ENCODE data around the gene ARIH1. TPM values are rescaled to one million over a fixed set of nuclear protein-coding genes. Genes with fewer than 3 reads are reported as not detected.

ARIH1 gene
- polyA plus RNA-seq, 1 of the 3 experiments (the other 2 are of a cell fraction), result 48.3 TPM

- no peak for TF ChIP-seq USF2 (IDR thresholded peaks at IDR 0.05; ENCODE audit: borderline replicate concordance, low read depth, low read length)
Observed at GRCh38 chr15:72540606-72541237, 66.6 kb downstream of the ARIH1 start (continued).

DNA sequence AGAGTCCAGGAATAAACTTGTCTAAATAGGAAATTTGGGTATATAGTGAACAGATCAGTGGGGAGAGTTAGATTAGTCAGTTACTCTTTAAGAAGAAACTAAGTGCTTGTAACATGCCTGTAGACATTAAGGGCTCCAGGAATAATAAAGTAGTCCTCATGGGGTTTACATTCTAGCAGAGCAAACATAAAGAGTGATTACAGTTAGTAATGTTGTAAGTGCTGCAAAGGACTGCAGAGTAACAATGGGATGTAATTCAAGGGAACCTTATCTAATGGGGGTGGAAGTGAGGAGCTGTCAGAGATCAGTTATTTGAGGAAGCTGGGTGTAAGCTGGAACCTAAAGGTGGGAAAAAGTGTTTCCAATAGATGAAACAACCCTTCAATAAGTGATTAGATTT, 67.5 kb downstream of the ARIH1 start:
- no peak overlapping the region for H2AFZ ChIP-seq (ENCODE audit: low read depth)
- H4K20me1 ChIP-seq (ENCODE audit: insufficient read depth), result peaks cover 12% of the 10 kb centered on the region
- no peak overlapping the region for H3K4me3 ChIP-seq (ENCODE audit: low read depth in 2 of 2, low read length in 1 of 2)
- no peak overlapping the region for H3K27ac ChIP-seq (ENCODE audit: low read depth in 2 of 2, low read length in 1 of 2)
- H3K4me1 ChIP-seq (ENCODE audit: control insufficient read depth in 1 of 2, insufficient read depth in 2 of 2, low read depth in 1 of 2, low read length in 1 of 2), result no peaks in the 10 kb centered on the region
- peaks cover 12 to 51% of the 10 kb centered on the region in 2 experiments for H3K36me3 ChIP-seq (replicated peaks in 1 of 2; ENCODE audit: control insufficient read depth in 1 of 2, insufficient read depth in 2 of 2, low read length in 1 of 2)
- H3K9ac ChIP-seq, result no peak overlapping the region
- H3K9me3 ChIP-seq, result peaks cover 17% of the 10 kb centered on the region
- no peaks in the 10 kb centered on the region for H3K27me3 ChIP-seq (ENCODE audit: insufficient read depth)
- DNase-seq, result no peak
- CTCF ChIA-PET, result no interaction called here
- TF ChIP-seq PBX3 (IDR thresholded peaks at IDR 0.05), result no peak
- H3F3A ChIP-seq (replicated peaks; ENCODE audit: insufficient read depth), result peaks cover 7% of the 10 kb centered on the region
- no peaks in the 10 kb centered on the region for H3K9me2 ChIP-seq
- POLR2A ChIA-PET, result no interaction called here
- peaks cover 93% of the 10 kb centered on the region for H3K79me2 ChIP-seq (ENCODE audit: insufficient read depth)
- no peak overlapping the region for H3K4me2 ChIP-seq

DNA sequence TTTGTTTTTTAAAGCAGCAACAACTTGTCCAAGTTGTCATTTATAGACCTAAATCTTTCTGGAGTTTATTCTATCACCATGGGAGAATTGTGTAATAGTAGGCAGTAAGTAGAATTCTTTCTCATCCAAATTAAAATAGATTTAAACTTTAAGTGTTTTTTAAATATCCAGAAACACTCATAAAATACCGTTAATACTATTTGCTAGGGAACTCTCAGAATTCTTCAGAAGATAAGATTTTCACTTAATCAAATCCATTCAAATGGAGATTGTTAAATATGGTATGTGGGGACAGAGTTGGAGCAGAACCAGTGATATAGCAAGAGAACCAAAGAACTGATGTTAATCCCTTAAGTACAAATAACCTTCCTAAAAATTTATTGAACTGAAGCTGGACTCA, 71.0 kb downstream of the ARIH1 start:
- H3K4me2 ChIP-seq, result no peak overlapping the region
- H3K9me2 ChIP-seq, result no peaks in the 10 kb centered on the region
- peaks cover 5% of the 10 kb centered on the region for H3F3A ChIP-seq (replicated peaks; ENCODE audit: insufficient read depth)
- no peak overlapping the region for H3K9ac ChIP-seq
- no peak overlapping the region for H3K27ac ChIP-seq (ENCODE audit: low read depth in 2 of 2, low read length in 1 of 2)
- TF ChIP-seq GATA2 (CRISPR knock-in tag; IDR thresholded peaks at IDR 0.05) (no peak), CHD2 (IDR thresholded peaks at IDR 0.05; ENCODE audit: low read length, partially characterized antibody) (no peak), RFX5 (IDR thresholded peaks at IDR 0.05; ENCODE audit: low read length) (no peak), TAF1 (IDR thresholded peaks at IDR 0.05; ENCODE audit: borderline replicate concordance, low read depth, low read length) (no peak), NRF1 (IDR thresholded peaks at IDR 0.05; ENCODE audit: low read depth, low read length) (no peak), SIN3A (IDR thresholded peaks at IDR 0.05; ENCODE audit: borderline replicate concordance, low read depth, low read length) (no peak), FOXM1 (IDR thresholded peaks at IDR 0.05; ENCODE audit: low read depth) (no peak), PBX3 (IDR thresholded peaks at IDR 0.05) (no peak), TEAD4 (IDR thresholded peaks at IDR 0.05; ENCODE audit: borderline replicate concordance, insufficient read depth) (no peak), EZH2phosphoT487 (IDR thresholded peaks at IDR 0.05; ENCODE audit: borderline replicate concordance, low read depth) (no peak), GABPA (IDR thresholded peaks at IDR 0.05; ENCODE audit: low read depth) (no peak), RAD21 (IDR thresholded peaks at IDR 0.05; ENCODE audit: low read length) (no peak), JUND (IDR thresholded peaks at IDR 0.05) (no peak)
- TF ChIP-seq, protein P1, sequence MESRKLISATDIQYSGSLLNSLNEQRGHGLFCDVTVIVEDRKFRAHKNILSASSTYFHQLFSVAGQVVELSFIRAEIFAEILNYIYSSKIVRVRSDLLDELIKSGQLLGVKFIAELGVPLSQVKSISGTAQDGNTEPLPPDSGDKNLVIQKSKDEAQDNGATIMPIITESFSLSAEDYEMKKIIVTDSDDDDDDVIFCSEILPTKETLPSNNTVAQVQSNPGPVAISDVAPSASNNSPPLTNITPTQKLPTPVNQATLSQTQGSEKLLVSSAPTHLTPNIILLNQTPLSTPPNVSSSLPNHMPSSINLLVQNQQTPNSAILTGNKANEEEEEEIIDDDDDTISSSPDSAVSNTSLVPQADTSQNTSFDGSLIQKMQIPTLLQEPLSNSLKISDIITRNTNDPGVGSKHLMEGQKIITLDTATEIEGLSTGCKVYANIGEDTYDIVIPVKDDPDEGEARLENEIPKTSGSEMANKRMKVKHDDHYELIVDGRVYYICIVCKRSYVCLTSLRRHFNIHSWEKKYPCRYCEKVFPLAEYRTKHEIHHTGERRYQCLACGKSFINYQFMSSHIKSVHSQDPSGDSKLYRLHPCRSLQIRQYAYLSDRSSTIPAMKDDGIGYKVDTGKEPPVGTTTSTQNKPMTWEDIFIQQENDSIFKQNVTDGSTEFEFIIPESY (IDR thresholded peaks at IDR 0.05; ENCODE audit: borderline replicate concordance, low read depth), result no peak
- no peak for DNase-seq
- 94% methylated on average over 1 of the region's 1 CpG for WGBS (ENCODE audit: low lambda C conversion rate)
- H3K9me3 ChIP-seq, result peaks cover 13% of the 10 kb centered on the region; the same call in 1 of the 2 replicates
- H3K79me2 ChIP-seq (ENCODE audit: insufficient read depth), result peaks cover 91% of the 10 kb centered on the region
- no peaks in the 10 kb centered on the region; a peak in 1 of 4 replicates for H3K4me1 ChIP-seq (ENCODE audit: control insufficient read depth in 1 of 2, insufficient read depth in 2 of 2, low read depth in 1 of 2, low read length in 1 of 2)
- H3K27me3 ChIP-seq (ENCODE audit: insufficient read depth), result no peaks in the 10 kb centered on the region
- no peak overlapping the region for H2AFZ ChIP-seq (ENCODE audit: low read depth)
- H3K4me3 ChIP-seq (ENCODE audit: low read depth in 2 of 2, low read length in 1 of 2), result no peak overlapping the region
- CTCF ChIA-PET, result interaction anchor here (1.4 kb wide), 1 partner anchor 17 kb away, joined by 4 read pairs; no protein-coding TSS in a partner anchor
- peaks cover 13% of the 10 kb centered on the region for H4K20me1 ChIP-seq (ENCODE audit: insufficient read depth)
- peaks cover 18 to 46% of the 10 kb centered on the region in 2 experiments for H3K36me3 ChIP-seq (replicated peaks in 1 of 2; ENCODE audit: control insufficient read depth in 1 of 2, insufficient read depth in 2 of 2, low read length in 1 of 2)
- POLR2A ChIA-PET, result no interaction called here

Measured in SK-N-SH (cell line).